Cerebellar cortex (tissue), 1 donor: Measurements from ENCODE around the gene KLK3.
"Not testable (repeated sequence)": the region's sequence is repeated elsewhere in the genome, so short reads cannot be mapped to it uniquely, and the experiment has no call there.

ENCODE experiments used
- DNase-seq: peaks from one replicate; pipeline ENCODE4 v3.0.0-alpha.2; 2015; ENCODE audit warnings: low spot score

KLK3 gene

DNA sequence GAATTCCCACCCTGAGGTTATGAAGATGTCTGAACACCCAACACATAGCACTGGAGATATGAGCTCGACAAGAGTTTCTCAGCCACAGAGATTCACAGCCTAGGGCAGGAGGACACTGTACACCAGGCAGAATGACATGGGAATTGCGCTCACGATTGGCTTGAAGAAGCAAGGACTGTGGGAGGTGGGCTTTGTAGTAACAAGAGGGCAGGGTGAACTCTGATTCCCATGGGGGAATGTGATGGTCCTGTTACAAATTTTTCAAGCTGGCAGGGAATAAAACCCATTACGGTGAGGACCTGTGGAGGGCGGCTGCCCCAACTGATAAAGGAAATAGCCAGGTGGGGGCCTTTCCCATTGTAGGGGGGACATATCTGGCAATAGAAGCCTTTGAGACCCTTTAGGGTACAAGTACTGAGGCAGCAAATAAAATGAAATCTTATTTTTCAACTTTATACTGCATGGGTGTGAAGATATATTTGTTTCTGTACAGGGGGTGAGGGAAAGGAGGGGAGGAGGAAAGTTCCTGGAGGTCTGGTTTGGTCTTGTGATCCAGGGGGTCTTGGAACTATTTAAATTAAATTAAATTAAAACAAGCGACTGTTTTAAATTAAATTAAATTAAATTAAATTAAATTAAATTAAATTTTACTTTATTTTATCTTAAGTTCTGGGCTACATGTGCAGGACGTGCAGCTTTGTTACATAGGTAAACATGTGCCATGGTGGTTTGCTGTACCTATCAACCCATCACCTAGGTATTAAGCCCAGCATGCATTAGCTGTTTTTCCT, 7.0 kb downstream of the KLK3 start:
- DNase-seq = no peak

DNA sequence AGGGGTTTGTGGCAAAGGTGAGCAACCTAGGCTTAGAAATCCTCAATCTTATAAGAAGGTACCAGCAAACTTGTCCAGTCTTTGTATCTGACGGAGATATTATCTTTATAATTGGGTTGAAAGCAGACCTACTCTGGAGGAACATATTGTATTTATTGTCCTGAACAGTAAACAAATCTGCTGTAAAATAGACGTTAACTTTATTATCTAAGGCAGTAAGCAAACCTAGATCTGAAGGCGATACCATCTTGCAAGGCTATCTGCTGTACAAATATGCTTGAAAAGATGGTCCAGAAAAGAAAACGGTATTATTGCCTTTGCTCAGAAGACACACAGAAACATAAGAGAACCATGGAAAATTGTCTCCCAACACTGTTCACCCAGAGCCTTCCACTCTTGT, 14.8 kb downstream of the KLK3 start:
- no peak for DNase-seq

DNA sequence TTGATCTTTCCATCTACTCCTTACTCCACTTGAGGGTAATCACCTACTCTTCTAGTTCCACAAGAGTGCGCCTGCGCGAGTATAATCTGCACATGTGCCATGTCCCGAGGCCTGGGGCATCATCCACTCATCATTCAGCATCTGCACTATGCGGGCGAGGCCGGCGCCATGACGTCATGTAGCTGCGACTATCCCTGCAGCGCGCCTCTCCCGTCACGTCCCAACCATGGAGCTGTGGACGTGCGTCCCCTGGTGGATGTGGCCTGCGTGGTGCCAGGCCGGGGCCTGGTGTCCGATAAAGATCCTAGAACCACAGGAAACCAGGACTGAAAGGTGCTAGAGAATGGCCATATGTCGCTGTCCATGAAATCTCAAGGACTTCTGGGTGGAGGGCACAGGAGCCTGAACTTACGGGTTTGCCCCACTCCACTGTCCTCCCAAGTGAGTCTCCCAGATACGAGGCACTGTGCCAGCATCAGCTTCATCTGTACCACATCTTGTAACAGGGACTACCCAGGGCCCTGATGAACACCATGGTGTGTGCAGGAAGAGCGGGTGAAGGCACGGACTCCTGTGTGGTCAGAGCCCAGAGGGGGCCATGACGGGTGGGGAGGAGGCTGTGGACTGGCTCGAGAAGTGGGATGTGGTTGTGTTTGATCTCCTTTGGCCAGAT, 15.8 kb downstream of the KLK3 start:
- no peak for DNase-seq

DNA sequence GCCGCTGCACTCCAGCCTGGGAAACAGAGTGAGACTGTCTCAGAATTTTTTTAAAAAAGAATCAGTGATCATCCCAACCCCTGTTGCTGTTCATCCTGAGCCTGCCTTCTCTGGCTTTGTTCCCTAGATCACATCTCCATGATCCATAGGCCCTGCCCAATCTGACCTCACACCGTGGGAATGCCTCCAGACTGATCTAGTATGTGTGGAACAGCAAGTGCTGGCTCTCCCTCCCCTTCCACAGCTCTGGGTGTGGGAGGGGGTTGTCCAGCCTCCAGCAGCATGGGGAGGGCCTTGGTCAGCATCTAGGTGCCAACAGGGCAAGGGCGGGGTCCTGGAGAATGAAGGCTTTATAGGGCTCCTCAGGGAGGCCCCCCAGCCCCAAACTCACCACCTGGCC, 18.3 kb downstream of the KLK3 start, which contains the start of gene KLK2:
Gene KLK2, plus strand, starts transcription at position 384 of the 400 bp plus-strand sequence. CDS start 35 bp downstream, outside the sequence.
- DNase-seq = no peak

DNA sequence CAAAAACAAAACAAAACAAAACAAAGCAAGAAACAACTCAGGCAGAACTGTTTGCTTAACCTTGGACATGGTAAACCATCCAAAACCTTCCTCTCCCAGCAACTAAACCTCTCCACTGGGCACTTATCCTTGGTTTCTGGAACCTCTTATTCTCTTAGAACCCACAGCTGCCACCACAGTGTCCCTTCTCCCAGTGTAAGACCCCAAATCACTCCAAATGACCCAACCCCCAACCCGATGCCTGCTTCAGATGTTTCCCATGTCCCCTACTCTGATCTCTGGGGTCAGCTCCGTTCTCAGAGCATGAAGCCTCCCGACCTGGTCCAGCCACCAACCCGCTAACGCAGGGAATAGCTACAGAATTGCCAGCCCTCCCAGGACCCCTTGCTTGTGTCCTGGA, 19.5 kb downstream of the KLK3 start:
- DNase-seq = no peak

DNA sequence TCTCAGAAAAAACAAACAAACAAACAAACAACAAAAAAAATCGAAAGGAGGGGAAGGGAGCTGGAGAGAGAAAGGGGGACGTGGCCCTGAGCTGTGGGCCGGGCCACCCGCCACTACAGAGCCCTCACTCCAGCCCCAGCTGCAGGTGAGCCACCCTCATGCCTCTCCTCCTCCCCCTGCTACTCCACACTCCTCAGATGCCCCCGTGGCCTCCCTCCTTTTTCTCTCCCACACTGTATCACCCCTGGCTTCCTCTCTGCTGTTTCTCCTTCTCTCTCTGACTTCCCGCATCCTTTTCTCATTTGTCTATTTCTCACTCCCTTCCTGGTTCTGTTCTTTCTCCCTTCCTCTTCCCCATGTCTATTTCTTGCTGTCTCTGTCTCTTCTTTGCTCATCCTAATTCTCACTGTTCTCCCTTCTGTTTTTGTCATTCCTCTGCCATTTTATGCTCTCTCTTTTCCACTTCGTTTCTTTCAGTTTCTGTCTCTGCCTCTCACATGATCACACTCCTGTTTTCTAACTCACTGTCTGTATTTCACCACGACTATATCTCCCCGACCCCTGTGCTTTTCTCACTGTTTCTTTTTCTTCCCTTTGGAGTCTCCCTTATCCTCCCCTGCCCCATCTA, 21.2 kb downstream of the KLK3 start:
- DNase-seq = no peak

DNA sequence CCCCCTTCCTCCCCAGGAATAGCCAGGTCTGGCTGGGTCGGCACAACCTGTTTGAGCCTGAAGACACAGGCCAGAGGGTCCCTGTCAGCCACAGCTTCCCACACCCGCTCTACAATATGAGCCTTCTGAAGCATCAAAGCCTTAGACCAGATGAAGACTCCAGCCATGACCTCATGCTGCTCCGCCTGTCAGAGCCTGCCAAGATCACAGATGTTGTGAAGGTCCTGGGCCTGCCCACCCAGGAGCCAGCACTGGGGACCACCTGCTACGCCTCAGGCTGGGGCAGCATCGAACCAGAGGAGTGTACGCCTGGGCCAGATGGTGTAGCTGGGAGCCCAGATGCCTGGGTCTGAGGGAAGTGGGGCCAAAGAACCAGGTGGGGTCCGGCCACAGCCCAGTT, 21.7 kb downstream of the KLK3 start:
- no peak for DNase-seq

DNA sequence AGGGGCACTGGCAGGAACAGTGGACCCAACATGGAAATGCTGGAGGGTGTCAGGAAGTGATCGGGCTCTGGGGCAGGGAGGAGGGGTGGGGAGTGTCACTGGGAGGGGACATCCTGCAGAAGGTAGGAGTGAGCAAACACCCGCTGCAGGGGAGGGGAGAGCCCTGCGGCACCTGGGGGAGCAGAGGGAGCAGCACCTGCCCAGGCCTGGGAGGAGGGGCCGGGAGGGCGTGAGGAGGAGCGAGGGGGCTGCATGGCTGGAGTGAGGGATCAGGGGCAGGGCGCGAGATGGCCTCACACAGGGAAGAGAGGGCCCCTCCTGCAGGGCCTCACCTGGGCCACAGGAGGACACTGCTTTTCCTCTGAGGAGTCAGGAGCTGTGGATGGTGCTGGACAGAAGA, 22.6 kb downstream of the KLK3 start:
- no peak for DNase-seq

DNA sequence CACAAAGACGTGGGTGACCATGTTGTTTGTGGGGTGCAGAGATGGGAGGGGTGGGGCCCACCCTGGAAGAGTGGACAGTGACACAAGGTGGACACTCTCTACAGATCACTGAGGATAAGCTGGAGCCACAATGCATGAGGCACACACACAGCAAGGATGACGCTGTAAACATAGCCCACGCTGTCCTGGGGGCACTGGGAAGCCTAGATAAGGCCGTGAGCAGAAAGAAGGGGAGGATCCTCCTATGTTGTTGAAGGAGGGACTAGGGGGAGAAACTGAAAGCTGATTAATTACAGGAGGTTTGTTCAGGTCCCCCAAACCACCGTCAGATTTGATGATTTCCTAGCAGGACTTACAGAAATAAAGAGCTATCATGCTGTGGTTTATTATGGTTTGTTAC, 24.1 kb downstream of the KLK3 start:
- DNase-seq = no peak

DNA sequence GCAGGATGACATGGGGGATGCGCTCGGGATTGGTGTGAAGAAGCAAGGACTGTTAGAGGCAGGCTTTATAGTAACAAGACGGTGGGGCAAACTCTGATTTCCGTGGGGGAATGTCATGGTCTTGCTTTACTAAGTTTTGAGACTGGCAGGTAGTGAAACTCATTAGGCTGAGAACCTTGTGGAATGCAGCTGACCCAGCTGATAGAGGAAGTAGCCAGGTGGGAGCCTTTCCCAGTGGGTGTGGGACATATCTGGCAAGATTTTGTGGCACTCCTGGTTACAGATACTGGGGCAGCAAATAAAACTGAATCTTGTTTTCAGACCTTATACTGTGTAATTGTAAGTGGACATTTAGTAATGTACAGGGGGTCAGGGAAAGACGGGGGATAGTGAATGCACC, 25.5 kb downstream of the KLK3 start:
- no peak for DNase-seq

DNA sequence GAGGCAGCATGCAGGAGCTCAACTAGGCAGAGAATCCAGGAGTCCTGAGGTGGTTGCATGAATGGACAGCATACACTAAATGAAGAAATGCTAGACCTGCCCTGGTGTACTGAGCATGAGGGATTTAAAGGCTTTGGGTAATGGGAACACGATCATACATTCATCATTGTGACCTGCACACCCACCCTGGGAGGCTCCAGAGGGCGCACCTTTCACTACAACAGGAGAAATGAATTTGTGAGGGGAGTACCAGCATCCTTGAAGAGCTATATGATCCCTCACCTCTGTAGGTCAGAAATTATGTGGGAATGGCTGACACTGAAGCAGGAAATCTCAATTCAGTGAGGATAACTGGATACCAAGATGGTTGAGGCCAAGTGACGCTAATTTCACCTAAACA, 27.5 kb downstream of the KLK3 start:
- peak; percentile 2 for DNase-seq

DNA sequence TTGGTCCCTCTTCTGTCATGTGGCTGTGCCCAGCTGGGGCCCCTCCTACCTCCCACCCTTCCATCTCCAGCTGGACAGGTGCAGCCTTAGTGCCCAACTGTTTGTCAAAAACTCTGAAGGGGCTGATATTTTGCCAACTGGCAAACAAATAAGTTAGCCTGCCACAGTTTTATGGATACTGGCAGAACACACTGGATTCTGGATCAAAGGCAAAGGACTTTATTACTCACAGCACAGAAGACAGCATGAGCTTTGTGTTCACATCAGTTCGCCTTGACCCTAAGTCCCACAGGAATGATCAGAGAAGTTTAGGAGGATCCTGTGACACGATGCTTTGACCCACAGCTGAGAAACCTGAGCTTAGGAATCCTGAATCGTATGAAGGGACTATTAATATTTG, 34.9 kb downstream of the KLK3 start:
- DNase-seq = no peak

DNA sequence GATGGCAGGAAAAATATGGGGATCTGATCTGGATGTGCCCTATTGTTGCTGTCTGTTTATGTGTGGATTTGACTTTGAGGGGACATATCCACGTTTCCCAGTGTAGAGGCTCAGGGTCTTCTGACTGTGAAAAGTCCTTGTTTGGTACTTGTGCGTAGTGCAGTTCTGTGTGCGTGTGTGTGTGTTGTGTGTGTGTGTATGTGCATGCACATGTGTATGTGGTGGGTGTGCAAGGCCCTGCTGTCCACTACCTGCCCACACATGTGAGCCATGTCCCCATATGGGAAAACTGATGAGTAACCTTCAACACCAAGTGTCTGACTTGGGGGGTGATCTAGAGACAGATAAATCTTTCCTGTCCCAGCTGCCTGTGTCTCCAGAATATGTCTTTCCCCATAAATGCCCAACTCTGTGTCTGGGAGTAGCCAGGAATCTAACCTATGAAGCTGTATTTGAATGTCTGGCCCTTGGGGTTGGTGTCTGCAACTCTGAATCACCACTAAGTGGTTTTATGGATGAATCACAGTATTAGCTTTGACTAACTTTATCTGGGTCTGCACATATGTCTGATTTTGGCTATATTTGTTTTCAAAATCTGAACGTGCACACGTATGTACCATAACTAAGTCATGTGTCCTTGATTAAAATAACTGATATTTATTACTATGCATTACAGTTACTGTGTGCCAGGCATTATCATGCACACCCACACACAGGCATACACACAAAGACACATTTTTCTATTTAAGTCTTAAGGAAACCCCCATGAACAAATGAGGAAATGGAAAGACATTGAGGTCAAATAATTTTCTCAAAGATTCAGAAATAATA, 35.9 kb downstream of the KLK3 start:
- no peak for DNase-seq

DNA sequence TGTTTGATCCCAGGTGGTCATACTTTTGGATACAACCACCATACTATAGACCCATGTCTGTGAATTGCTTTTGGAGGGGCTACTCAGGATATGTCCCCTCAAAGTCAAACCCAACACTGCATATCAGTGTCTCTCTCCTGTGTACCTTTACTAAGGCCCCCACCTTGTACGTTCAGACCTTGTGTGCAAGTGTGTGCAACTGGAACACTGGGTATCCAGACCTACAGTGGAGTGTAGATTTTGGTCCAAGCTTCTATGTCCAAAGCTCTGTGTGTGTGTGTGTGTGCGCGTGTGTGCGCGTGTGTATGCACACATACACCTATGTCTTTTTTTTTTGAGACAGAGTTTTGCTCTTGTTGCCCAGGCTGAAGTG, 36.5 kb downstream of the KLK3 start:
- no peak for DNase-seq

DNA sequence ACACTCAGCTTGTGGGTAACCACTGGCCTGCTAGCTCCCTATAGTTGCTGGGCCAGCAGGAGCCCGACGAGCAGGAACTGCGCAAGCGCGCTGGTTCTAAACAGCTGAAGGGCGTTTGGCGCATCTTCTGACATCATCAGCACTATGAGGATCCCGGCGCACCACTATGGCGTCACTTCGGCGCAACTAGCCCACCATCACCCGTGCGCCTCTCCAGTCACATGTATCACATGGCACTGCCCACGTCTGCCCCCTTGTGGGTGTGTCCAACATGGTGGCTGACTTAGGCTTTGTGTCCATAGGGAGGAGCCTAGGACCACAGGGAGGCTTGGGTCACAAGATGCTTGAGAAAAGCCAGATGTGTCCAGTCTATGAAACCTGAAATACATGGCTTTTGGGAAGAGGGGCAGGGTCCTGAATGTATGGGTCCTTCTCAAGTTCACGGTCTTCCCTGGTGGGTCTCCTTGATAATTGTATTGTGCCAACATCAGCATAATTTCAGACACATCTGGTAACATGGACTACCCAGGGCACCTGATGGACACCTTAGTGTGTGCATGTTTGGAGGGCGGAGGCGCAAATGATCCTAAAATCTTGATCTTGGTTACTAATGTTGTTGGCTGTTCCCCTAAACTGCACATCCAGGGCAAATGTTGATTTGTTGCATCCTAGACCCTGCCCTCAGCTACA, 38.5 kb downstream of the KLK3 start:
- DNase-seq = no peak

DNA sequence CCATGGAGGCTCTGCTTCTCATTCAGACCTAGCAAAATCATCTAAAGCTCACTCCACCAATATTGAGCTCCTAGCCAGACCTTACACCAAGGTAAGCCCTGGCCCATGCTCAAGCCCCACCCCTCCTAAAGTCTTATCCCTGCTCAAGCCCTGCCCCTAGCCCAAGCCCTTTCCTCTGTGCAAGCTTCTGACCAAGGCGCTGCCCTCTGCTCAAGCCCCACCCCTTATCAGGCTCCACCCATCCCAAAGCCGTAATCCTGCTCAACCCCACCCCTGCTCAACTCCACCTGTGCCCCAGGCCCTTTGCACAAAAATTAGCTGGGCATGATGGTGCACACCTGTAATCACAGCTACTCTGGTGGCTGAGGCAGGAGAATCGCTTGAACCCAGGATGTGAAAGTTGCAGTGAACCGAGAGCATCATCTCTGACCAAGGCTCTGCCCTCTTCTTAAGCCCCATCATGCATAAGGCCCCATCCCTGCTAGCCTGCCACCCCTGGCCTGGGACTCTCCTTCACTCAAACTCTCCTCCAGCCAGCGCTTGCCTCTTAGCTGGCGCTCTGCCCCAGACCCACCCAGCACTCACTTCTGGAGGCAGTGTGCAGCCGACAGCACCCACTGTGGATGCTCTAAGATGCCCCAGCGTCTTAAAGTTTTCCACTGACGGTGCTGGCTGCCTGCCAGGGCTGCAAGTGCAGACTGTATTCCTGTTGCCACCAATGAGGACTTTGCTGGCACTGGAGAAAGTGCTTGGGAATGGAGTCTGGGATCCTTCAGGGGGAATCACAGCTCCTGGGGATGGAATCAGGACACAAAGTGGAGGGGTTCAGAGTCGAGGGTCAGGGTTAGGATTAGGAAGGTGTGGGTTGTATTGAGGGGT, 40.0 kb downstream of the KLK3 start:
- no peak for DNase-seq

DNA sequence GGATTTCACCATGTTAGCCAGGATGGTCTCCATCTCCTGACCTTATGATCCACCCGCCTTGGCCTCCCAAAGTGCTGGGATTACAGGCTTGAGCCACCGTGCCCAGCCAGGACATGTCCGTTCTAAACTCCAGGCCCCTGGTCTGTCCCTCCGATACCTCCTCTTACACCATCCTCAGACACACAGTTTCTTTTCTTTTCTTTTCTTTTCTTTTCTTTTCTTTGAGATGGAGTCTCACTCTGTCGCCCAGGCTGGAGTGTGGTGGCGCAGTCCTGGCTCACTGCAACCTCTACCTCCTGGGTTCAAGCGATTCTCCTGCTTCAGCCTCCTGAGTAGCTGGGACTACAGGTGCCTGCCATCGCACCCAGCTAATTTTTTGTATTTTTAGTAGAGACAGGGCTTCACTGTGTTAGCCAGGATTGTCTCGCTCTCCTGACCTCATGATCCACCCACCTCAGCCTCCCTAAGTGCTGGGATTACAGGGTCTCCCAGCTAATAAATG, 41.4 kb downstream of the KLK3 start:
- not testable (repeated sequence) for DNase-seq

DNA sequence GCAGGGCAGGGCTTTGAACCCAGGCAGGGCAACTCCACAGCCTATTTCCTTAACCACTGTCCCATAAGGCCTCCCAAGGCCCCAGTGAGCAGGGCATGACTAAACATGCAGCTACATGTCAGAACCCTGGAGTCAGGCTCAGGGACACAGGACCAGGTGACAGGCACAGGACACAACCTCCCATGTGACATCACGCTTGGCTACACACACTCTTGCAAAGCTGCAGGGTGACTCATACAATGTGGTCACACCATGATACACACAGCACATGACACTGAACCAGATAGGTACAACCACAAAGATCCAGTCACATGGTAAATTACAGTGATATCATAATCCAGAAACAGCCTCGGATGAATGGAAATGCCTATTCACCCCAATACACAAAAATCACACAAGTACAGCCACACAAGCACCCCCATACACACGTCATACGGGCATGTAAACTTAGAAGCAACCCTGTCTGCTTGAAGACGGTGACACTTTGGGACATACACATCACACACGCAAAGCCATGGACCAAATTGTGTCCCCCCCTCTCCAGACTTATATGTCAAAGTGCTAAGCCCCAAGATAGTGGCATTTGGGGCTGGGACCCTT, 42.0 kb downstream of the KLK3 start:
- DNase-seq = no peak

DNA sequence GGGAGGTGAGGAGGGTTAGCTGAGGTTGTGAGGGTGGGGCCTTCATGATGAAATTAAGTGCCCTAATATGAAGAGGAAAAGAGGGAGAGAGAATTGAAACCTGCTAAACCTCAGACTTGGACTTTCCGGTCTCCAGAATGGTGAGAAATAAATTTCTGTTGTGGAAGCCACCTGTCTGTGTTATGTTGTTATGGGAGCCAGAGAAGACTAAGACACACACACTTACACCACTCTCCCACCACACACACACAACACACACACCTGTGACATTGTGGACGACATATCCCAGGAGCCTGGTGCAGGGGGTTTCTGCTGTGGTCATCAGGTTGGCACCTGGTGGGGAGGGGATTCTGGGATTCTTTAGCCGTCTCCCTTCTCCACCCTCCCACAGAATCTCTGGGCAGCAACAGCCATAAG, 42.5 kb downstream of the KLK3 start:
- no peak for DNase-seq

DNA sequence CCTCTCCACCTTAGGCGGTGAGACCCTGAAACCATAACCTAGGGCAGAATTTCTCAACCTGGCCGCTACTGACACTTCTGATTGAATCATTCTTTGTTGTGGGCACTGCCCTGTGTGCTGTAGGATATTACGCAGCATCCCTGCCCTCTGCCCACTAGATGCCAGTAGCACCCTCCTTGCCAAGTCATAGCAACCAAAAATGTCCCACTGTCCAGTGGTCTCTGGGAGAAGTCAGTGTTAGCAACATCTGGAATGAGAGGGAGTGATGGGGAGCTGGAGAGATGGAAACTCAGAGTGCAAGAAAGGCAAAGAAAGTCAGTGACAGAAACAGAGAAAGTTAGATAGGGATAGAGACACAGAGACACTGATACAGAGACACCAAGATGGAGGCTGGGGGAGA, 42.9 kb downstream of the KLK3 start:
- no peak for DNase-seq
